ENCODE data around the gene FIBP. TPM values are rescaled to one million over a fixed set of nuclear protein-coding genes. Genes with fewer than 3 reads are reported as not detected.
"Not testable (repeated sequence)": the region's sequence is repeated elsewhere in the genome, so short reads cannot be mapped to it uniquely, and the experiment has no call there.

The FIBP gene
- polyA plus RNA-seq, 3 donors: 88.2 to 94.0 (median 92.2) TPM

DNA sequence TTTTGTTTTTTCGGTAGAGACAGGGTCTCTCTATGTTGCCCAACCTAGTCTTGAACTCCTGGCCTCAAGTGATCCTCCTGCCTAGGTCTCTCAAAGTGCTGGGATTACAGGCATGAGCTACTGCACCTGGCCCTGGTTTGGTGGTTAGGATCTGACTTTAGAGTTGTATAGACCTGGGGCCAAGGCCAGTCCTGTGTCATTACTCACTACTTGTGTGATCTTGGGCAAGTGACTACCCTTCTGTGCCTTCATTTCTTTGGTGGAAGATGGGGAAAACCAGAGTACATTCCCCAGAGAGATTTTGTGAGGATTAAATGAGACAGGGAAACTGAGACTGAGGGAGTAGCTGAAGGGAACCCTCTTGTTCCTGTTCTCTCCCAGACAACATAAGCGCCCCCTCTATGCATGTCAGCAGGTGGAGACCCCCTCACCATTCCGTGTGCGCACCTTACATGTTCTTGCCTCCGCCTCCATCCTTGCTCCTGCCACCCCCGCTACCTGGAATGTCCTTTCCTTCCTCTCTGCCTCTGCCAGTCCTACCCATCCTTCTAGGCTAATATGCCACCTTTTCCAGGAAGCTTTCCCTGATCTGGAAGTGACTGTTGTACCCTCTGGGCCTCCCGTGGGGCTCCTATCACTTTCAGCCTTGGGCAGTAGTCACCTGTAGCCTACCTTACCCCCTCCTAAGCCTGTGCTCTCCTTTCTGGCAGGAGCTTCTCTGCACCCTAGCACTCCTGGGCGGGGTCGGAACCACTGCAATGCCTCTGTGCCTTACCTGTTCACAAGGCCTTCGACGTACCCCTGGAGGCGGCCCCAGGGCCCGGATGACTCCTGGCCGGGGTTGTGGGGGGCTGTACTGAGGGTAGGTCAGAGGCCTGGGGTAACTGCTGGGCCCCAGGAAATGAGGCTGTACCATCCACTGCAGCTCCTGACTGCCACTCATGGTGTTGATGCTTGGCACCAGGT, 8.0 kb upstream of the FIBP start:
- no peak for DNase-seq (ENCODE audit: extremely low read depth in 1 of 11, low read depth in 9 of 11, low spot score in 4 of 11)

DNA sequence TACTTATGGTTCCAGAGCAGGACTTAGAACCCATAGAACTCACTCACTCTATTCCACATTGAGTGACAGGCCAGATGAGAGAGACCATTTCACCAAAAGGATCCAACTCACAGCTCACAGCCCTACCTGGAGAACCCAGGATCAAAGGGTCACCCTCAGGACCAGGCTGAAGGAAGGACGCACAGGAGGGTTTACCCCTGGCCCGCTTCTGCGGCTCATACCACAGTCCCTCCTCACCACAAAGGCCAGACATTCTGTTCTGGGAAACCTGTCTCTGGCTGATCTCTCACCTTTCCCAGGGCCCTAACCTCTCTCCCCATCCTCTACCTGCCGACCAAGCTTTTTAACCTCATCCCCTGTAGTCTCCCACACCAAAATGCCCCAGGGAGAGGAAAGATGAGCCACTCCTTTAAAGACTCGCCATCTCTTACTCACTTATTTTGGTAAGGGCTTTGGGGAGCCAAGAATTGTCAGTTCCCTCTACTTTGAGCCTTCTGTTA, 7.3 kb upstream of the FIBP start:
- DNase-seq (ENCODE audit: extremely low read depth in 1 of 11, low read depth in 9 of 11, low spot score in 4 of 11): no peak

DNA sequence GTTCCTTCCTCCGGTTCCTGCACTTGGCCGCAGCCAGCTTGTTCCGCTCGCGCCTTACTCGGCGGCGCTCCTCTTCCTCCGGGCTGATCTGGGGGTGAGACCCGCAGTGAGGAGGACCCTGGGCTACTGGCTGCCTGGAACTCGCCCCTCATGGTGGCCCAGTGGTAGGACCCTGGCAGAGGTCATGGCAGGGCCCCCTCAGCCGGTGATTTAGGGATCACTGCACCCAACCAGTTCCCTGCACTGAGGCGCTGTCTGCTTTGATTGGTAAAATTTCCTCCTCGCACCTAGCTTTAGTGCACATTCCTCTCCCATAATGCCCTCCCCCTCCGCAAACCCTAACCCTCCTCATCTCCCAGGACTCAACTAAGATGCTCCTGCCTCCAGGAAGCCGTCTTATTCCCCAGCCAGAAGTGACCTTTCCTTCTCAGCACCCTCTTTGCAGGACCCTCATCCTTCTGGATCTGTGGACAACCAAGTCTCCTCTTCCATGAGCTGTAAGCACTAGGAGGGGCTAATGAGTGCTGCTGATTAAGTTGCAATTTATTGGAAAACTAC, 5.8 kb upstream of the FIBP start:
- no peak for DNase-seq (ENCODE audit: extremely low read depth in 1 of 11, low read depth in 9 of 11, low spot score in 4 of 11)

DNA sequence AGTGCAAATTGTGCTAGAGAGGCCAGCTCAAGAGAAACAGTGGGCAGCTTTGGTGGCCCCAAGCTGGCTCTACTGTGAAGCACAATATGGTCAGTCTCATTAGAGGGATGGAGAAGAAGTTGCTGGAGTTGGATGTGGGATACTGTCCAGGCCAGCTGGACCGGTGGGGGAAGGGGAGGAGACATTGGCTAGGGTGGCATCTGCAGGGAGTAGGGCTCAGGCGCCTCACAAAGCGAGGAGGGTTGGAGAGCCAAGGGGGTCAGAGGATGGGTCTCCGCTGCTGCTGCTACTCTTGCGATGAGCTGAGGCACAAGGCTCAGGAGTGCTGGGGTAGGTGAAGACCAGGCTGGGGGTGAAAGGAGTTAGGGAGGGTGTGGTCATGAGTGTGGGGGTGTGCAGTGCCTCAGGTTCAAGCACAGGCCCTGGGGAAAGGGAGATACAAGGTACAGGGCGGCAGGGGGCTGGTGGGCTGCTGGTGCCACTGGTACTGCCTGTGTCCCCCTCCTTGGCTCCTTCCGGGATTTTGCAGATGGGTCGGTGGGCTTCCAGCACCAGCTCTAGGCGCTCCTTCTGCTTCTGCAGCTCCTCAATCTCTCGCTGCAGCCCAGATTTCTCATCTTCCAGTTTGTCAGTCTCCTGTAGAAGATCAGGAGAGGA, 4.5 kb upstream of the FIBP start:
- DNase-seq (ENCODE audit: extremely low read depth in 1 of 11, low read depth in 9 of 11, low spot score in 4 of 11): no peak

DNA sequence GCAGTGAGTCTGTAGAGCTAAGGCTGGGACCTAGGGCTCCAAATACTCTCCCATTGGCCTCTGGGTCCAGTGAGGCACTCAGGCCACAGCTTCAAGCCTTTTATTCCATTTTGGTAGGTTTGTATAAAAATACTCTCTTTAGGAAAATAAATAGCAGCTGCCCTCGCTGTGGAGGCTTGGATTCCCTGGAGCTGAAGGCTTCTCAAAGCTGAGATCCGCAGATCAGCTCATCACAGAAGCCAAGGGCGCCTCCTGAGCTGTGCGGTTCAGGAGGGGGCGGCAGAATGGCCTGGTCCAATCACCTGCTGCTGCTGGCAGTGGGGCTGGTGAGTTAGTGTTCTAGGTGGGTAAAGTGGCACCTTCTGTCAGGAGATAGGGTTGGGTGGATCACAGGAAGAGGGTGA, 3.9 kb upstream of the FIBP start:
- DNase-seq (ENCODE audit: extremely low read depth in 1 of 11, low read depth in 9 of 11, low spot score in 4 of 11): not testable (repeated sequence)

DNA sequence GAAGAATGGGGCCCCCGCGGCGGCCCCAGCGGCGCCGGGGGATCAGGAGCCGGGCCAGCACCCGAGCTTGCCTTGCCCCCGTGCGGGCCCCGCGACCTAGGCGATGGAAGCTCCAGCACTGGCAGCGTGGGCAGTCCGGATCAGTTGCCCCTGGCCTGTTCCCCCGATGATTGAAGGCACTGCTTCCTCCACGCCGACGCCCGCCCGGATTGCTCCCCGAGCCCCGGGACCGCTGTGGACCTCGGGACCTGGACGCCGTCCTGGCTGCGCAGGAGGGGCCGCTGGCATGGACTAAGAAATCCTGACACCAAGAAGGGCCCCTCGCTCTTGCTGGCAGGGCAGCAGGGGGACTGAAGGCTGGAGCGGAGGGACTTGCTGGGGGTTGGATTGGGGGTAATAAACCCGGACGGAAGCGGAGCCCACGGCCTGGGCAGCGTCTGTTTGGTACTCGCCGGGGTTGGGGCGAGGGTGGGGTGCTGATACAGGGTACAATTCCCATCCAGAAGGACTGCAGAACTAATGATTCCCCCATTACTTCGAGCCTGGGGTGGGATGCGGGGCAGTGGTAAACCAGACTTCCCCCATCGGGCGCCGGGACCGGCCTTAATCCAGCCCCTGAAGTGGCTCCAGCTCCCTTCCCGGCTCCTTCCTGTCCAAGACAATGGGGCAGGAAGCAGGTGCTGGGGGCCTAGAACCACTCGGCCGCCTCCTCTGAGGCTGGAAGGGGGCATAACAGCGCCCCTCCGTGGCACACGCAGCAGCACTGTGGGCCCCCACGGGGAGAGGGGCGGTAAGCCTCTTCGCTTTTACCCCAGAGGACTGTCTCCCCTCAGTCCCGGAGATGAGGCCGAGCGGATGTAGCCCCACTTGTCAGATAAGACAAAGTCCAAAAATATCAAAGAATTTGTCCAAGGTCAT, 3.2 kb upstream of the FIBP start:
- DNase-seq (ENCODE audit: extremely low read depth in 1 of 11, low read depth in 9 of 11, low spot score in 4 of 11): no peak

DNA sequence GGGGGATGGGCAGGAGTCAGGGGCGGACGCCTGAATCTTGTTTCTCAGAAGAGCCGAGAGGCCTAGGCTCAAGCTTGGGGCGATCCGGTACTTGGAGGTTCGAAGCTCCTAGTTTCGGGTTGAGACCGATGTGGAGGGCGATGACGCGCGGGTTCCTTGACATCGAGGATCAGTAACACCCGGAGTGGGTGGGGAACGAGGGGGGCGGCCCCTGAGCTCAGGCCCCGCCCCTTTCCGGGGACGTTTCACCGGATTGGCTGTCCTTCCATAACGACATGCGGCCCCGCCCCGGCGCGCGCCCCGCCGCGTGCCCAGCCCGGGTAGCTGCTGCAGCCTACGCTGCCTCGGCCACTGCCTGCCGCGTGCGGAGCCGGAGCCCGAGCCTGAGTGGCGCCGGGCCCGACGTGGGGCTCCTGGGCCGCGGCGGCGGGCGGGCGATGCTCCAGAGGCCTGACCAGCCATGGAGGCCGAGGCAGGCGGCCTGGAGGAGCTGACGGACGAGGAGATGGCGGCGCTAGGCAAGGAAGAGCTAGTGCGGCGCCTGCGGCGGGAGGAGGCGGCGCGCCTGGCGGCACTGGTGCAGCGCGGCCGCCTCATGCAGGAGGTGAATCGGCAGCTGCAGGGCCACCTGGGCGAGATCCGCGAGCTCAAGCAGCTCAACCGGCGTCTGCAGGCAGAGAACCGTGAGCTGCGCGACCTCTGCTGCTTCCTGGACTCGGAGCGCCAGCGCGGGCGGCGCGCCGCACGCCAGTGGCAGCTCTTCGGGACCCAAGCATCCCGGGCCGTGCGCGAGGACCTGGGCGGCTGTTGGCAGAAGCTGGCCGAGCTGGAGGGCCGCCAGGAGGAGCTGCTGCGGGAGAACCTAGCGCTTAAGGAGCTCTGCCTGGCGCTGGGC, 2.3 kb upstream of the FIBP start, which contains the start of gene CCDC85B:
Gene CCDC85B (plus strand): TSS at position 350 of the 895 bp plus-strand sequence. CDS start 111 bp downstream, at position 461.
- peak; percentile 86 to 96 (median 93) for DNase-seq (ENCODE audit: extremely low read depth in 1 of 11, low read depth in 9 of 11, low spot score in 4 of 11)

DNA sequence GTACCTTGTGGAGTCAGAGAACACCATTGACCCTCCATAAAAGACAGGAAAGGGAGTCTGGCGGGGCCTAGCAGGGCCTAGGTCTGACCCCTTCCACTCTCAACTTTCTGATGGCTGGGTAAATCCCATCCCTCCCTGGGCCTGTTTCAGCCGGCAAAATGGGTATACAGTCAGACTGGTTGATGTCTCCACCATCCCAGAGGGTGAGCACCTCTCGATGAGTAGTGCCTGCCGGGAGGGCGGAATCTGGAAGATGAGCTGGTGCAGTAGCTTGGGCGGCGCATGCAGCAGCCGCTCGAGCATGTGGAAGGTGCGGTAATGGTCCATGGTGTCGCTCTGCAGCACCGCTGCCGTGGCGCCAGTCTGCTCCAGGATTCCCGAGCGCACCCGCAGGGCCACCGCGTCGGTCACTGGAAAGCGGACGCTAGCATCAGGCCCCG, 528 bp downstream of the FIBP start:
- DNase-seq (ENCODE audit: extremely low read depth in 1 of 11, low read depth in 9 of 11, low spot score in 4 of 11): no peak

DNA sequence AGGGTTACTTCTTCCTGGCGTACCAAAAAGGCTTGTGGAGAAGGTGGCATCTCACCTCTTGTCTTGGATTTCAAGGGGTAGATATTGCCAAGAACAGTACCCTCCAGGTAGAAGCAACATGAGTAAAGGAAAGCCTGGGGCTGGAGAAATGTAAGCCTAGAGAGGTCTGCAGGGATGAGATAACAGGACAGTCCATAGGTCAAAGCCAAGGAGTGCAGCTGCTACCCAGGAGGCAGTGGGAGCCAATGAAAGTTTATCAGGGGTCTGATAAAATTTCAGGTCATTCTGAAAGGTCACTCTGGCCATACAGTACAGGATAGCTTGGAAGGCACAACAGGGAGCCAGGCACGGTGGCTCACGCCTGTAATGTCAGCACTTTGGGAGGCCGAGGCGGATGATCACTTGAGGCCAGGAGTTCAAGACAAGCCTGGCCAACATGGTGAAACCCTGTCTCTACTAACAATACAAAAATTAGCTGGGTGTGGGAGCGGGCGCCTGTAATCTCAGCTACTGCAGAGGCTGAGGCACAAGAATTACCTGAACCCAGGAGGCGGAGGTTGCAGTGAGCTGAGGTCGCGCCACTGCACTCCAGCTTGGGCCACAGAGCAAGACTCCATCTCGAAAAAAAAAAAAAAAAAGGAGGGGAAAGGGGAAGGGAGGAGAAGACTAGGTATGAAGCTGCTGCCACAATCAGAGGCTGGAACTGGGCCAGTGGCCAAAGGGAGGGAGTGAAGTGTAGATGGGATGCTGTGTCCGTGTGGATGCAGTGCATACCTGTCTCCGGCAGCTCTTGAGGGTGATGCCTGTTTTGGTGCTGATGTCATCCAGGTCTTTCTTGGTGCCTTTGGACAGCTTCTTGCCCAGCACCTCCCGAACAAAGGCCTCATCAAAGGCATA, 1.2 kb downstream of the FIBP start:
- no peak for DNase-seq (ENCODE audit: extremely low read depth in 1 of 11, low read depth in 9 of 11, low spot score in 4 of 11)

DNA sequence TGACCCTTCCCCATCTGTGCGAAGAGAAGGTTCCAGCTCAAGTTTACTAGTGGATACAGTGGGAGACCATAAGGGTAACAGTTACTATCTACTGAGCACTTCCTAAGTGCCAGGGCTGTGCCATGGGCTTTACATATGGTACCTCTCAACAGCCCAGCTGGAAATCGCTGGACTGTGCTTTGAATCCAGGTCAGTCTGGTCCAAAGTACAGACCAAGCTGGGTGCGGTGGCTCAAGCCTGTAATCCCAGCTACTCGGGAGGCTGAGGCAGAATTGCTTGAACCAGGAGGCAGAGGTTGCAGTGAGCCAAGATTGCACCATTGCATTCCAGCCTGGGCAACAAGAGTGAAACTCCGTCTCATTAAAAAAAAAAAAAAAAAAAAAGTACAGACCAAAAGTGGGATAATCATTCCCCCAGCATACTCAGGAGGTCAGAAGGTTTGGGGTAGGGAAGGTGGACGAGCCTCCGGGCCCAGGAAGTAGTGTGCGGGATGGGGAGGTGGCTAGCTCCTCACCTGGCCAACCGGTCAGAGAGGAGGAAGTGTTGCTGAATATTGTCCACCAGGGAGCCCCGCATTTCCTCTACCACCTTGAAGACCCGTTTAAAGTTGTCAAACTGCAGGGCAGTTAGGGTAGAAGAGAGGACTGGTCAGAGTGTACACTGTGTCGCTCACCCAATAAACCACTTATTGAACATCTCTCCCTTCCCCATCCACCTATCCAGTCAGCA, 2.3 kb downstream of the FIBP start:
- no peak for DNase-seq (ENCODE audit: extremely low read depth in 1 of 11, low read depth in 9 of 11, low spot score in 4 of 11)

DNA sequence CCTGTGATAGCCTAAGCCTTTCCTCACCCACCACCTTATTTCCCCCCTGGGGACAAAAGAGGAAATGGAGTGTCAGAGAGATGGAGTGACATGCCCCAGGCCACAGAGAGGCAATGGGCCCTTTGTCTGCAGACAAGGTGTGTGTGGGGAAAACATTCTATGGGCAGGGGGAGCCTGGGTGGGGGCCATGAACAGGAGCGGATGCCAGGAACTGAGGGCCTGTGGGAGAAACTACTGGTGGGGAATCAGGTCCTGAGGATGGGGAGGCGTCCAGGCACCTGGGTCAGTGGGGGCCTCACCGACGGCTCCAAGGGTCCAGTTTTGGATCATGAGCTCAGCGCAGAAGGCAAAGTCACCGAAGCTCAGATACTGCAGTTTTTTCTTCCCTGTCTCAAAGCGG, 3.0 kb downstream of the FIBP start:
- no peak for DNase-seq (ENCODE audit: extremely low read depth in 1 of 11, low read depth in 9 of 11, low spot score in 4 of 11)

DNA sequence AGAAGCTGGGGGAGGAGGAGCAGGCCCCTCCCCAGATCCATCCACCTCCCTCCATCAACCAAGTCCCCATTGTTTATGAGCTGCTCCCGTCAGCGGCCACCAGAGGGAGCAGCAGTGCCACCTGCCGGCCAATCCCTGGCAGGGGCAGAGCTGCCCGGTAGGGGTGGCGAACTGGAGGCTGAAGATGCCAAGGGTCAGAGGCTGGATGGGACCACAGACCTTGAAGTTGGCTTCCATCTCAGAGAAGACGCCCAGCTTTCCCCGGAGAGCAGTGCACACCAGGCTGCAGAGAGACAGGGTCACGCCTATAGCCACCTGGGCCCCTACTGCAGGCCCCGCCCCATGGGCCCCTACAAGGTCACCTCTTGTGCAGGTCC, 3.6 kb downstream of the FIBP start:
- no peak for DNase-seq (ENCODE audit: extremely low read depth in 1 of 11, low read depth in 9 of 11, low spot score in 4 of 11)

DNA sequence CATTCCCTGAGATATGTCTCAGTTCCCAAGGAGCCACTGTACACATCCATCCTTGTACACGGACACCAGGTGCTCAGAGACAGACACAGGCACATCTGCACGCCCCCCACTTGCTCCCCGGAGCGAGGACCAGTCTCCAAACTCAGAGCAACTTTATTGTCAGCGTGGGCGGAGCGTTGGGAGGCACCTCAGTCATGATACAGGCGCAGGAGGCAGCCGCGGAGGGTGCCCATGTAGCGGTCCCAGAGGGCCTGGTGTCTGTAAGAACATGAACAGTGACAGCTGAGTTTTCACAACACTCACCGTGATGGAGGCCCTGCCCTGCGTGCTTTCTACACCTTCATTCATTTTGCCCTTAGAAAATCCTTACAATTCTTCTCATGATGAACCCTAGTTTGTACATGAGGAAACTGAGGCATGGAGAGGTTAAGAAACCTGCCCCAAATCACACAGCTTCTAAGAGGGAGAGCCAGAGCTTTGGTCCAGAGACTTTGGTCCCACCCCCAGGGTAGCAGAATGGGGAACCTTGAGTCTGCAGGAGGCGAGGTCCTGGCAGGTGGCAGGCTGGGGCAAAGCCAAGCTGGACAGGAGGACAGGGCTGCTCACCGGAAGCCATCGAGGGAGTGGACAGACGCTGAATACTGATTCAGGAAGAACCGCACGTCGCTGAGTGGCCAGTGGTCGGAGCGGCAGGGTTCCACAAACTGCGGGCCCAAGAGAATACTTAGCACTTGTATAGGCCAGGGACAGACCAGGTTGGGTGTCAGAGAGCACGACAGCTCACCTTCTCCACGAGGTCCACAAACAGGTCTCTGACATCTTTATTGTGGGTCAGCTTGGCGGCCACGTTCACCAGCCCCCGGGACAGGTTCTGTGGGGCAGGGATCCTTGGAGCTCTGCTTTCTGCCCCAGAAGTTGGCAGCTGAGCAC, 4.2 kb downstream of the FIBP start:
- DNase-seq (ENCODE audit: extremely low read depth in 1 of 11, low read depth in 9 of 11, low spot score in 4 of 11): no peak

DNA sequence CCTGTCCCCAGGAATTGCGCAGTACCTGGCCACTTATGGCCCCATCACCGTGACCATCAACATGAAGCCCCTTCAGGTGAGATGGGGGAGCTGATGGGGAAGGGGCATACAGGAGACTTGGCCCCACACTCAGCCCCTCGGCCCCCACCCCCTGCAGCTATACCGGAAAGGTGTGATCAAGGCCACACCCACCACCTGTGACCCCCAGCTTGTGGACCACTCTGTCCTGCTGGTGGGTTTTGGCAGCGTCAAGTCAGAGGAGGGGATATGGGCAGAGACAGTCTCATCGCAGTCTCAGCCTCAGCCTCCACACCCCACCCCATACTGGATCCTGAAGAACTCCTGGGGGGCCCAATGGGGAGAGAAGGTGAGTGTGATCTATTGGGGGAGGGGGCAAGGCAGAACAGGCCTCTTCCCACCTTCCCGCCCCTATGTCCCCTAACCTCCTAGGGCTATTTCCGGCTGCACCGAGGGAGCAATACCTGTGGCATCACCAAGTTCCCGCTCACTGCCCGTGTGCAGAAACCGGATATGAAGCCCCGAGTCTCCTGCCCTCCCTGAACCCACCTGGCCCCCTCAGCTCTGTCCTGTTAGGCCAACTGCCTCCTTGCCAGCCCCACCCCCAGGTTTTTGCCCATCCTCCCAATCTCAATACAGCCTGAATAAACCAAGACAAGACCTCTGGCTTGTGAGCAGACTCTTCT, 5.1 kb downstream of the FIBP start:
- DNase-seq (ENCODE audit: extremely low read depth in 1 of 11, low read depth in 9 of 11, low spot score in 4 of 11): no peak
